WI38 (cell line): ENCODE measurements around the gene WNT8B.

Experiments used
- H3K4me3 ChIP-seq: 2 replicates; pipeline ENCODE4 v1.5.1; 2011; ENCODE audit warnings: low read depth, mild to moderate bottlenecking, control low read depth, low read length
- CTCF ChIP-seq: IDR thresholded peaks from 2 replicates; pipeline ENCODE4 v1.5.1; 2012; ENCODE audit warnings: low read depth, mild to moderate bottlenecking, control low read depth, low read length

WNT8B gene

GRCh38 chr10:100528123-100528886, 65.5 kb downstream of the WNT8B start:
- H3K4me3 ChIP-seq, result peak overlapping the region; percentile 94
- TF ChIP-seq CTCF, result no peak

- peak overlapping the region; percentile 94 for H3K4me3 ChIP-seq
- TF ChIP-seq CTCF, result no peak
These were observed 66.2 kb downstream of the WNT8B start for GRCh38 chr10:100528921-100529474.

GRCh38 chr10:100529475-100530298, 66.9 kb downstream of the WNT8B start, which contains the start of gene NDUFB8:
TSS of gene NDUFB8 (minus strand) at chr10:100529871. CDS start at chr10:100529851, 20 bp downstream.
- no peak for TF ChIP-seq CTCF
- peak within 1 kb of the TSS; percentile 94 for H3K4me3 ChIP-seq

- no peak overlapping the region for H3K4me3 ChIP-seq
- TF ChIP-seq CTCF, result no peak
These were observed 69.0 kb downstream of the WNT8B start for GRCh38 chr10:100531761-100532160.
